HepG2 (cell line): Measurements from ENCODE around the gene CATSPERE. TPM values are rescaled to one million over a fixed set of nuclear protein-coding genes. Genes with fewer than 3 reads are reported as not detected.
"Not testable (repeated sequence)": the region's sequence is repeated elsewhere in the genome, so short reads cannot be mapped to it uniquely, and the experiment has no call there.

Experiments
- ATAC-seq: fragments of 200-7000 bp; cut with Tn5 transposase; 3 replicates; pipeline ENCODE4 v1.9.1; 2020; ENCODE audit warnings: mild to moderate bottlenecking, moderate library complexity
- BruUV-seq: library from RNA; stranded (reverse); fragments of 400-500 nt; replicated peaks from 2 replicates; lab custom pipeline; 2021; lab: Mats Ljungman, UMichigan
- CTCF ChIA-PET: fragments of 300-600 bp; formaldehyde crosslinking; extraction: SDS; loops from one replicate; lab custom pipeline; 2021; ENCODE audit warnings: low total read pairs, inconsistent platforms, low intra/inter-chr PET ratio; lab: Yijun Ruan, JAX
- POLR2A ChIA-PET: fragments of 350-600 bp; sonication (Branson Sonifier 250); formaldehyde crosslinking; loops from one replicate; lab custom pipeline; 2020; ENCODE audit warnings: antibody characterized with exemption, inconsistent platforms; lab: Yijun Ruan, JAX
- DNase-seq: peaks from one replicate; pipeline ENCODE4 v3.0.0-alpha.2; 2015; ENCODE audit warnings: low spot score
- FAIRE-seq: peaks from 3 replicates; lab custom pipeline; 2011; peaks lifted over from hg19 to GRCh38; lab: Jason Lieb, UNC
- H2AFZ ChIP-seq: one replicate; pipeline ENCODE4 v1.6.1; 2011; ENCODE audit warnings: low read length, inconsistent platforms
- H3K27ac ChIP-seq: fragments of 300-600 bp; 3 replicates; pipeline ENCODE4 v1.8.0; 2011; ENCODE audit warnings: mixed run types, mild to moderate bottlenecking, mixed read lengths, low read length, inconsistent platforms; ENCODE audit not compliant: insufficient read depth; ENCODE audit errors: extremely low read length
- H3K27me3 ChIP-seq, 2 experiments: fragments of 200-600 bp in 1 of 2; 2 replicates in 1 of 2; 3 replicates in 1 of 2; pipeline versions ENCODE4 v1.6.0 to v1.8.0; 2011; ENCODE audit warnings: low read length in 2 of 2, mild to moderate bottlenecking in 2 of 2, moderate library complexity in 2 of 2, inconsistent platforms in 1 of 2; ENCODE audit not compliant: insufficient read depth in 2 of 2, control insufficient read depth in 1 of 2
- H3K36me3 ChIP-seq, 2 experiments: fragments of 200-600 bp in 1 of 2; replicated peaks in 1 of 2; 2 replicates in 1 of 2; 3 replicates in 1 of 2; pipeline versions ENCODE4 v1.5.1 to v1.8.0; 2011; ENCODE audit warnings: low read length in 2 of 2, inconsistent platforms in 1 of 2; ENCODE audit not compliant: insufficient read depth in 2 of 2, control insufficient read depth in 1 of 2
- H3K4me1 ChIP-seq: 2 replicates; pipeline ENCODE4 v1.5.1; 2012; ENCODE audit warnings: low read length, inconsistent platforms; ENCODE audit not compliant: insufficient read depth
- H3K4me2 ChIP-seq: 2 replicates; pipeline ENCODE4 v1.6.0; 2011; ENCODE audit warnings: low read depth, low read length, inconsistent platforms
- H3K4me3 ChIP-seq, 3 experiments: fragments of 200-600 bp in 1 of 3; sonication (generic), shearing (Covaris generic) in 1 of 3; replicated peaks in 1 of 3; 2 replicates each; pipeline ENCODE4 v1.5.1; 2011 to 2016; ENCODE audit warnings: low read length in 3 of 3, inconsistent platforms in 2 of 3, low read depth in 2 of 3, mild to moderate bottlenecking in 2 of 3, control low read depth in 1 of 3, mixed read lengths in 1 of 3; ENCODE audit not compliant: insufficient read depth in 1 of 3
- H3K79me2 ChIP-seq: one replicate; pipeline ENCODE4 v1.6.1; 2011; ENCODE audit warnings: low read length, inconsistent platforms; ENCODE audit not compliant: insufficient read depth
- H3K9ac ChIP-seq: 2 replicates; pipeline ENCODE4 v1.6.0; 2011; ENCODE audit warnings: mild to moderate bottlenecking, low read depth, low read length, inconsistent platforms; ENCODE audit not compliant: insufficient read depth
- H3K9me3 ChIP-seq: 2 replicates; pipeline ENCODE4 v1.5.1; 2012; ENCODE audit warnings: mild to moderate bottlenecking, low read length
- H4K20me1 ChIP-seq: 2 replicates; pipeline ENCODE4 v1.6.0; 2011; ENCODE audit warnings: inconsistent platforms, mild to moderate bottlenecking, low read length, moderate library complexity; ENCODE audit not compliant: insufficient read depth
- MTERF4 ChIP-seq: sonication (generic); formaldehyde crosslinking; IDR thresholded peaks from 2 replicates; pipeline ENCODE4 v1.8.0; 2023; ENCODE audit warnings: mild to moderate bottlenecking, missing genetic modification reagents
- WGBS: methylation state at CpG from one replicate; pipeline ENCODE4 v1.1.6; 2017; ENCODE audit warnings: low lambda C conversion rate; 5-methylcytosine and 5-hydroxymethylcytosine counted together
- in situ Hi-C: cut with HindIII; loops from 2 replicates; pipeline ENCODE4 v1.10.0; 2017; ENCODE audit warnings: low pct_unique_long_range_greater_than_20kb; ENCODE audit not compliant: extremely low pct_ligation_motif_present
- intact Hi-C: fragments of 100-400 bp; cut with micrococcal nuclease; formaldehyde crosslinking; loops from one replicate; pipeline ENCODE4 v1.10.0; 2022; ENCODE audit not compliant: unreplicated experiment
- polyA plus RNA-seq, 8 experiments: library from polyadenylated mRNA; depleted of rRNA in 3 of 8; stranded (reverse) in 7 of 8; unstranded in 1 of 8; fragments of >200 nt; fragmentation: Illumina TruSeq in 4 of 8; extraction: Trizol in 4 of 8; gene quantifications; 2 replicates each; pipeline versions ENCODE4 v1.2.1 to v1.2.3, GENCODE V29; 2011 to 2016; ENCODE audit warnings: low read depth in 4 of 8, missing spikeins in 1 of 8, mixed read lengths in 1 of 8; ENCODE audit not compliant: insufficient read depth in 1 of 8
- total RNA-seq, 5 experiments: library from RNA; depleted of rRNA; stranded (reverse); fragments of >200 nt; fragmentation: Illumina TruSeq; extraction: Trizol; gene quantifications; 2 replicates each; pipeline ENCODE4 v1.2.3, GENCODE V29; 2016; ENCODE audit warnings: low read depth in 1 of 5

The CATSPERE gene
- total and polyA plus RNA-seq, 2 of the 13 experiments (the other 11 are each of a cell fraction or from before 2014, with no cell fraction given), result 0.34 to 0.51 TPM

- FAIRE-seq, result no peak
- intact Hi-C loops, result no loop called here
Observed at GRCh38 chr1:244473059-244473605, 12.1 kb downstream of the CATSPERE start.

GRCh38 chr1:244484971-244485370, 23.9 kb downstream of the CATSPERE start:
- H4K20me1 ChIP-seq, H3K4me3 ChIP-seq, H3K4me1 ChIP-seq, H2AFZ ChIP-seq, CTCF ChIA-PET, H3K27me3 ChIP-seq, H3K36me3 ChIP-seq, intact Hi-C loops, BruUV-seq, ATAC-seq, H3K27ac ChIP-seq, POLR2A ChIA-PET, H3K9ac ChIP-seq, H3K4me2 ChIP-seq, in situ Hi-C loops, H3K79me2 ChIP-seq, H3K9me3 ChIP-seq, FAIRE-seq, DNase-seq: not testable (repeated sequence)
- 62% methylated on average over 3 of the region's 3 CpGs for WGBS

More at GRCh38 chr1:244473059-244473605, 12.1 kb downstream of the CATSPERE start:
- WGBS, result 62% methylated on average over 6 of the region's 6 CpGs
- Histone ChIP-seq H3K27me3 (no peaks in the 10 kb centered on the region), H3K4me2 (no peak overlapping the region), H3K9ac (no peak overlapping the region), H3K4me3 (no peak overlapping the region), H4K20me1 (no peaks in the 10 kb centered on the region), H3K79me2 (no peaks in the 10 kb centered on the region), H3K9me3 (no peaks in the 10 kb centered on the region), H3K27ac (no peak overlapping the region), H2AFZ (no peak overlapping the region), H3K4me1 (no peaks in the 10 kb centered on the region), H3K36me3 (no peaks in the 10 kb centered on the region)
- DNase-seq (no peak), ATAC-seq (no peak)
- CTCF ChIA-PET, result no interaction called here
- POLR2A ChIA-PET, result no interaction called here
- in situ Hi-C loops, result no loop called here
- BruUV-seq, result no TSS peak
- no peak for TF ChIP-seq MTERF4 (CRISPR knock-in tag)
